Activated CD8-positive, alpha-beta memory T cell treated with anti-CD3 and anti-CD28 coated beads for 48 hours (primary cell): ENCODE measurements around the gene SCLY.
"Not testable (repeated sequence)": the region's sequence is repeated elsewhere in the genome, so short reads cannot be mapped to it uniquely, and the experiment has no call there.

Source experiments
- DNase-seq, 3 experiments: peaks; one replicate each; pipeline ENCODE4 v3.0.0-alpha.2; 2020; ENCODE audit warnings: low read depth in 2 of 3, low spot score in 2 of 3

Gene SCLY, protein sequence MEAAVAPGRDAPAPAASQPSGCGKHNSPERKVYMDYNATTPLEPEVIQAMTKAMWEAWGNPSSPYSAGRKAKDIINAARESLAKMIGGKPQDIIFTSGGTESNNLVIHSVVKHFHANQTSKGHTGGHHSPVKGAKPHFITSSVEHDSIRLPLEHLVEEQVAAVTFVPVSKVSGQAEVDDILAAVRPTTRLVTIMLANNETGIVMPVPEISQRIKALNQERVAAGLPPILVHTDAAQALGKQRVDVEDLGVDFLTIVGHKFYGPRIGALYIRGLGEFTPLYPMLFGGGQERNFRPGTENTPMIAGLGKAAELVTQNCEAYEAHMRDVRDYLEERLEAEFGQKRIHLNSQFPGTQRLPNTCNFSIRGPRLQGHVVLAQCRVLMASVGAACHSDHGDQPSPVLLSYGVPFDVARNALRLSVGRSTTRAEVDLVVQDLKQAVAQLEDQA

GRCh38 chr2:238060542-238061314 is at the start of gene SCLY:
Gene SCLY (plus strand): TSS chr2:238061001. CDS start chr2:238061055, 54 bp downstream.
- peak; percentile 88 to 95 (median 92) for DNase-seq

- no peak for DNase-seq
These were observed 47.0 kb upstream of the SCLY start for GRCh38 chr2:238013806-238014205.

DNA sequence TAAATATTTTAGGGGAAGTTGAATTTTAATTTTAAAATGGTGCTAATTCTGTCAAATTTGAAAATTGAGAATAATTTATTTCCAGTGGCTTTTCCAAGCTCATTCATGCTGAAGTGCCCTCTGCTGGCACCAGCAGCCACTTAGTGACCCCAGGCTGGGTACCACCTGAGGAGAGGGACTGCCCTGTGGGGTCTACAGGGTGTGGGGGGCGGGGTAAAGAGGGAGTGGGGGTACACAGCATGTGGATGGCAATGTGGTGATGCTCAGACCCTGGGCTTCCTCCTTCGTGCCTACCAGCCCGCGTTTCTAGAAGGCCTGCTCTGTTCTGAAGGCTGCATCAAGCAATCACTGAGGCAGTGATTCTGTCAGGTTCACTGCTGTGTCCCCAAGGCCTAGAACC is 45.1 kb upstream of the SCLY start:
- DNase-seq, result no peak

DNA sequence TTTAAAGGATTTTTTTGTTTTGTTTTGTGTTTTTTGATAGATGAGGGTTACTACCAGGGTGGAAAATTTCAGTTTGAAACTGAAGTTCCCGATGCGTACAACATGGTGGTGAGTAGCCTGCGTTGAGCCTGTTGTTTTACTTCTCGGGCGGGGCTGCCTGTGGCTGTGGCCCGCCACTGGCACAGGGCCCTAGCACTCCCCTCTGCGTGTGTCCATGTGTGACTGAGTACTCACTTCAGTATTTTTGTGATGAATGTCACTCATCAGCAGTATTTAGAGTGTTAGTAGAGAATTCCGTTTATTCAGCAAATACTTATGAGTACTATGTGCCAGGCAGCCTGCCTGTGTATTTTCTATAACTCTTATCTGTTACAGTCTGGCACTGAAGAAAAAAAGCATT is 44.3 kb upstream of the SCLY start:
- DNase-seq, result no peak

DNA sequence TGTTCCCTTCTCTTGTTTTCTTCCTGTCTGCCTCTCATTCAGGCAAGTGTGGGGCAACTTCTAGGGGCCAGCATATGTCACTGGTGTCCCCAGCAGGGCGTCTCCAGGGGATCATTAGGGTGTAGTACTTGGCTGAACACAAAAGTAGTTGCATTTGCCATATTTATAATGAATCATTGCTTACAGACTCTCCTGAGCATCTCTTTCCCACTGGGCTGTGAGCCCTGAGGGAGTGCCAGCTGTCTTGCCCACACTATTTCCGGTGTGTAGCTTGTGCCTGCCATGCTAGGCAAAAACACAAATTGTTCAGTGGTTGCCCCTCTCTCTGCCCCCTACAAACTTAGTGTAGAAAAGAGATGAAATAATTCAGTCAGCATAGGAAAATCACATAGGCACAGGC is 40.8 kb upstream of the SCLY start:
- DNase-seq, result no peak

- no peak for DNase-seq
These were observed 40.0 kb upstream of the SCLY start for GRCh38 chr2:238020816-238021215.

GRCh38 chr2:238021327-238021726 is 39.5 kb upstream of the SCLY start:
- DNase-seq, result no peak

DNA sequence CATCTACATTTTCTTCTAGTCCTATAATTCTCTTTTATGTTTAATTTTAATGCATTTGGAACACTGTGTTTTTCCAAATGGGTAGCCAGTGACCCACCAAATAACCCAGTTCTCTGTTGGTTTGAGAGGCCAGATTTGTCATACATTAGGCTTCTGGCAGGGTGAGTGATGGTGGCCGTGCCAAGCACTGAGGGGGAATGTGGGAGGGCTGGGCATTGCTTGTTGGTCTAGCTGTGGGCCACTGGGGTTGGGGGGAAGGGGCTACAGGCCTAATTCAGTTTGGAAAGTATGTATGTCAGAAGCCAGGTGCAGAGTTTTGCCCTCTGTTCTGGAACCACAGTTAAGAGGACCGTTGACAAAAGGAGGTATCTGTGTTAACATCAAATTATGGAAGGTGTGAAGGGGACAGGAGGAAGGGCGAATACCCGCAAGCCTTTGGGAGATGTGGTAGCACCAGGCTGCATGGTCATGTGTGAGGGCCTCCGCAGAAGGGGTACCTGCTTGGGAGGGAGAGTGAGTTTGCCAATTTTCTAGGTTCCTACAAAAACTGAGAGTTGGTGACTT is 38.1 kb upstream of the SCLY start:
- DNase-seq, result no peak

GRCh38 chr2:238023608-238024007 is 37.2 kb upstream of the SCLY start:
- DNase-seq, result no peak

- DNase-seq, result peak in 1 of 3 experiments; percentile 16
These were observed 35.8 kb upstream of the SCLY start for GRCh38 chr2:238024986-238025385.

- no peak for DNase-seq
These were observed 35.0 kb upstream of the SCLY start for GRCh38 chr2:238025741-238026360.

DNA sequence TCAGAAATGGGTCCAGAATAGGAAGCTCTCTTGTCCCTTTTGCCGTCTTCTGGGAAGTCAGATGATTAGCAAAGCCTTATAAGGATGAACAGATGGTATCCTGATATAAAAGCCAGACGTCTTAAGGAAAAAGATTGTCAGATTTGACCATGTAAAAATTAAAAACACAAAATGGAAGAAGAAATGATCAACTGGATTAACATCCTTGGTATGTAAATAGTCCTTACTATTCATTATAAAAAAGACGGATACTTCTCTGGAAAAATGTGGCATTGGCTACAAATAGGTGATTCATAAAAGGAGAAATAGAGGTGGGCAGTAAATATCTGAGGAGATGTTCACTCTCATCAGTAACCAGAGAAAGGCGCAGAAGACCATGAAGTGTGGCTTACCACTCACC is 33.7 kb upstream of the SCLY start:
- no peak for DNase-seq

DNA sequence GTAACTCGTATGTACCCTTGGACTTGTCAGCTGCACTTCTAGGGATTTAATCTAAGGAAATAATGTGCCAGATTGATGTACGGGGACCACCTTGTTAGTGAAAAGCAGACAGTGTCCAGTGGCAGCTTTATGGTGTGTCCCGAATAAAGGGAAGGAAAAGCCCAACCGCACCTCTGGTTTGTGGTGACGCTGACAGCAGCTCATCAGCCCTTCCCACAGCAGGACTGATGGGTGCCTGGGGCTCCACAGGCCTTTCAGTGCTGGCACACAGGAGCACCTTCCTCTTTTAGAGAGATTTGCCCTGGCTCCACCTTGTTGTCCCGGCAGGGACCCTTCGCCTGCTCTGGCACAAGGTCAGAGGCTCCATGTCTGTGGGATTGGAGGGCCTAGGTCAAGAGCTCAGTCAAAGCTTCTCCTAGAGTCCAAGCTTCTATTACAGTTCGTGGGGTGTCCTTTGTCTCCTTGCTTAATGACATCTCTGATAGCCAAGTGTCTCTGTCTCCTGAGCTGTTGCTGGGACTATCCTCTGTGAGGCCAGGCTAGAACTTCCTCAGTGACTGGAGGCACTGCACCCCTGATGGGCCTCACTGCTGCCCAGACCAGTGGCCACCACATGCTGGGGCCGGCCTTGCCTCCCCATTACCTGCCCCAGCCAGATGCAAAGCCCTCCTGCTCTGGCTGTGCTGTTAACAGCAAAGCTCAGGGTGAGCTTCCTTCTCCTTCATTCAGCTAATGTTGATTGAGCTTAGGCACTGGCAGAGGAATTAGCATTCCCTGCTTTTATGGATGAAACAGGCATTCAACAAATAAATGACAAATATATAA is 33.0 kb upstream of the SCLY start:
- DNase-seq, result no peak

- no peak for DNase-seq
These were observed 30.9 kb upstream of the SCLY start for GRCh38 chr2:238029853-238030252.

GRCh38 chr2:238030422-238031155 is 30.2 kb upstream of the SCLY start:
- no peak for DNase-seq

DNA sequence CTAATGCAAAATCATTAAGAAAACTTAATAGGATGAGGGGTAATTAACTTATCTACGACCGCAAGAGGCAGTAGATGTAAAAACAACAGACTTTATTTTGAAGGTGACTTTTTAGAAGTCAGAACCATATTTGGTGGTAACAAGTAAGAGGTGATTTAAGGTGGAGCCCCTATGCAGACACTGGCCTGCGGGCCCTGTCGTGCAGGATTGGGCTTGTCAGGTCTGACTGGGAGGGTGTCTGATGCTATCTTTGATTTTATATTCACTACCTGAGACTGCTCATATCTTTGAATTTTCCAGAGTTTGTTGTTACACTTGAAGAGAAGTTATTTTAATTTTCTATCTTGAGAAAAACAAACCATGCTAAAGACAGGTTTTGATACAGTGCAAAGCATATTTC is 29.1 kb upstream of the SCLY start:
- no peak for DNase-seq

GRCh38 chr2:238032755-238033337 is 28.0 kb upstream of the SCLY start:
- no peak for DNase-seq

DNA sequence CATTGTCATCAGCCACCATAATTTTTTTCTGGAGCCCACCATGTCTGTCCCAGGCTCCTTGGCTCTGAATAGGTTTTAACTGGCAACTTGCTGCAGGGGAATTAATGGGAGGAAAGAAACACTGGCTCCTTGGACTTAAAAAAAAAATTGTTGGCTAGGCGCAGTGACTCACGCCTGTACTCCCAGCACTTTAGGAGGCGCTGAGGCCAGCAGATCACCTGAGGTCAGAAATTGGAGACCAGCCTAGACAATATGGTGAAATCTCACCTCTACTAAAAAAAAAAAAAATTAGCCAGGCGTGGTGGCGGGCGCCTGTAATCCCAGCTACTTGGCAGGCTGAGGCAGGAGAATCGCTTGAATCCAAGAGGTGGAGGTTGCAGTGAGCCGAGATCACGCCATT is 26.8 kb upstream of the SCLY start:
- DNase-seq, result not testable (repeated sequence)

DNA sequence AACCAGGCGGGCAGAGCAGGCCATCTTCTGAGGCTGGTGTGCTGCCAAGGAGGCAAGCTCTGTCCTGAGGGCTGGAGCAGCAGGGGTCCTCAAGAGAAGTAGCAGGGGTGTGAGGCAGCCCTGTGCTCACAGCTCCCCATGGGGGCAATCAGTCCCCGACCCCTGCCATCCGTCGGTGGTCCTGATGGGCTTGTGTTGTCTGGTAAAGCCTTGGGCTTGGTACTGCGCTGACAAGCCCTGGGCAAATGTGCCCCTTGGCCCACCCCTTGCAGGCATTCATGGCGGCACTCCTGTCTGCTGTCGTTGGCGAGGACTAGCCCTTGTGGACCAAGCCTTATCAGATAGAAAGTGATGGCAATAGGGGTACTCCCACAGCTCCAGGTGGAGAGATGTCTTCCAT is 22.6 kb upstream of the SCLY start:
- DNase-seq, result no peak

GRCh38 chr2:238039151-238039550 is 21.6 kb upstream of the SCLY start:
- no peak for DNase-seq
